ENCODE data around the gene ESR2.

Gene ESR2

GRCh38 chr14:64174922-64175782 lies 119.0 kb downstream of the ESR2 start:
- TF ChIP-seq CTCF (conservative IDR thresholded peaks at IDR 0.05; ENCODE audit: control insufficient read depth, insufficient read depth, low read depth, low read length) = no peak
- DNase-seq (ENCODE audit: low read depth) = no peak
- H3K4me3 ChIP-seq (ENCODE audit: control insufficient read depth, low read depth, low read length) = no peak overlapping the region

- no peak for DNase-seq (ENCODE audit: low read depth)
- no peak for TF ChIP-seq CTCF (conservative IDR thresholded peaks at IDR 0.05; ENCODE audit: control insufficient read depth, insufficient read depth, low read depth, low read length)
- H3K4me3 ChIP-seq (ENCODE audit: control insufficient read depth, low read depth, low read length) = no peak overlapping the region
Measured at GRCh38 chr14:64170181-64170580, 124.0 kb downstream of the ESR2 start.

DNA sequence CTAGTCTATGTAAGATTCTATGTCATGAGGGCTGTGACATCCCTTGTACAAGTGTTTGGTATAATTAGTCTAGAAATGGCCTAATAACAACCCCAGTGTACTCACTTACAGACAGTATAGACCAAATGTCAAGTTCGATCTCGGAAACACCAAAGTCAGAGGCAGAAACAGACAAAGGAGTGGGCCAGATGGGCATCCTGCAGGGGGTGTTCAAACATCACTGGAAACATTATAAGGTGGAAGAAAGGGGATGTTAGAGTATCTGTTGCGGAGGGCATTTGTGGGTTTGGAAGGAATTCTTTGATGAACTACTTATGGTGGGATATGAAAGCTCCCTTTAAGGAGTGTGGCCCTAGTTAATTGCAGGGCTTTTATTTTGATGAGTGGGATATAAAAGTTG lies 134.6 kb downstream of the ESR2 start:
- H3K4me3 ChIP-seq (ENCODE audit: control insufficient read depth, low read depth, low read length) = no peak overlapping the region
- TF ChIP-seq CTCF (conservative IDR thresholded peaks at IDR 0.05; ENCODE audit: control insufficient read depth, insufficient read depth, low read depth, low read length) = no peak
- DNase-seq (ENCODE audit: low read depth) = no peak

- no peak overlapping the region for H3K4me3 ChIP-seq (ENCODE audit: control insufficient read depth, low read depth, low read length)
- no peak for TF ChIP-seq CTCF (conservative IDR thresholded peaks at IDR 0.05; ENCODE audit: control insufficient read depth, insufficient read depth, low read depth, low read length)
- no peak for DNase-seq (ENCODE audit: low read depth)
Measured at GRCh38 chr14:64158608-64159007, 135.6 kb downstream of the ESR2 start.

DNA sequence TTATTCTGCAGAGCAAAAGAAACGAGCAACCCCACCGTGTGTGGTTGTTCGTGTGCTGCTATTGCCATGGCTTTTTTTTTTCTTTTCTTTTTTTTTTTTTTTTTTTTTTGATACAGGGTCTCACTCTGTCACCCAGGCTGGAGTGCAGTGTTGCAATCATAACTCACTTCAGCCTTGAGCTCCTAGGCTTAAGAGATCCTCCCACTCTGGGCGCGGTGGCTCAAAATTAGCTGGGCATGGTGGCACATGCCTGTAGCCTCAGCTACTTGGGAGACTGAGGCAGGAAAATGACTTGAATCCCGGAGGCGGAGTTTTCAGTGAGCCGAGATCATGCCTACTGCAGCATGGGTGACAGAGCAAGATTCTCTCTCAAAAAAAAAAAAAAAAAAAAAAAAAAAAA lies 144.2 kb downstream of the ESR2 start:
- DNase-seq (ENCODE audit: low read depth) = no peak
- TF ChIP-seq CTCF (conservative IDR thresholded peaks at IDR 0.05; ENCODE audit: control insufficient read depth, insufficient read depth, low read depth, low read length) = no peak
- H3K4me3 ChIP-seq (ENCODE audit: control insufficient read depth, low read depth, low read length) = no peak overlapping the region

GRCh38 chr14:64147126-64147790 lies 146.9 kb downstream of the ESR2 start:
- peak; percentile 5 for DNase-seq (ENCODE audit: low read depth)
- no peak for TF ChIP-seq CTCF (conservative IDR thresholded peaks at IDR 0.05; ENCODE audit: control insufficient read depth, insufficient read depth, low read depth, low read length)
- no peak overlapping the region for H3K4me3 ChIP-seq (ENCODE audit: control insufficient read depth, low read depth, low read length)

All from fibroblast of mammary gland (primary cell).